Activated T-cell treated with anti-CD3 and anti-CD28 coated beads for 4 hours (primary cell): ENCODE measurements around the gene TEX2.
"Not testable (repeated sequence)": the region's sequence is repeated elsewhere in the genome, so short reads cannot be mapped to it uniquely, and the experiment has no call there.

Experiments
- DNase-seq: peaks from one replicate; pipeline ENCODE4 v3.0.0-alpha.2; 2020

The TEX2 gene

GRCh38 chr17:64180089-64181073, 82.7 kb downstream of the TEX2 start:
- no peak for DNase-seq

DNA sequence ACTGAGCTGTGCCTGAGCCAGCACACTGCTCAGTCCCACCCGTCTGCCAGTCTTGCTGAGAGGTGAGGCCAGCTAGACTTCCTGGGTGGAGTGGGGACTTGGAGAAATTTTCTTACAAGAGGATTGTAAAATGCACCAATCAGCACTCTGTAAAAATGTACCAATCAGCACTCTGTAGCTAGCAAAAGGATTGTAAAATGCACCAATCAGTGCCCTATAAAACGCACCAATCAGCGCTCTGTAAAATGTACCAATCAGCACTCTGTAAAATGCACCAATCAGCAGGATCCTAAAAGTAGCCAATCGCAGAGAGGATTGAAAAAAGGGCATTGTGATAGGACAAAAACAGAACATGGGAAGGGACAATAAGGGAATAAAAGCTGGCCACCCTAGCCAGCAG, 84.0 kb downstream of the TEX2 start:
- not testable (repeated sequence) for DNase-seq

- no peak for DNase-seq
Measured at GRCh38 chr17:64178011-64178825, 84.8 kb downstream of the TEX2 start.

GRCh38 chr17:64177311-64178010, 85.6 kb downstream of the TEX2 start:
- DNase-seq, result no peak

- DNase-seq, result no peak
Measured at GRCh38 chr17:64176556-64176955, 86.5 kb downstream of the TEX2 start.

DNA sequence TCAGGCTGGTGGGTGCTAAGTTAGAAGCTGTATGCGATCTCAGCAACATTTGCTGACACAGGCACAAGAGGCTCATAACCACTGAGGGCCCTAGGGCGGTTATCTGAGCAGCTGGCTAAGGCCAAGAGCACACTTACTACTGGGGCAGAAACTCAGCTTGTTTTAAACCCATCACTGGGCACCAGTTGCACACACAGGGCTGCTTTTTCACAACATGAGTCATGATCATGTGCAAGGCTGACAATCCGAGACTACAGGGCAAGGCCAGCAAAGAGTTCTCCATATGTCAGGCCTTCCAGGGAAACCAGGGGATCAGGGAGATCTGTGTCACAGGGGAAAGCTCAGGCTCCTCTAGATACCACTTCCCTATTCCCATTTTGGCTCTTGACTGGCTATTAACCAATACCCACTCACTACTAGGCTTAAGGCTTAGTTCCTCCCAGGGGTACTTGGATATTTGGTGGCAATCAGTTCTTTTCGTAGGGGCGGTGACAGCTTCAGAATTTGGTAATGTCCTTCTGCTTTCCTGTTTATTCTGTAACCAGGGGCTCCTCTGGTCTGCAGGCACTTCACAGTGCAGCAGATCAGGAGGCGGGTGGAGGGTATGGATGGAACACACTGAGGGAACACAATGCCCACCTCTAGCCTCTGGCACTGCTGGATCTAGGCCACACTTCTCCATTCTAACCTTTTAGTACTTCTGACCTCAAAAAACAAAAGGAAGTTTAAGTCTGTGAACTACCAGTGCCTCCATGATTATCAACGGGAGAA, 88.2 kb downstream of the TEX2 start:
- no peak for DNase-seq

- no peak for DNase-seq
Measured at GRCh38 chr17:64173646-64174045, 89.4 kb downstream of the TEX2 start.

DNA sequence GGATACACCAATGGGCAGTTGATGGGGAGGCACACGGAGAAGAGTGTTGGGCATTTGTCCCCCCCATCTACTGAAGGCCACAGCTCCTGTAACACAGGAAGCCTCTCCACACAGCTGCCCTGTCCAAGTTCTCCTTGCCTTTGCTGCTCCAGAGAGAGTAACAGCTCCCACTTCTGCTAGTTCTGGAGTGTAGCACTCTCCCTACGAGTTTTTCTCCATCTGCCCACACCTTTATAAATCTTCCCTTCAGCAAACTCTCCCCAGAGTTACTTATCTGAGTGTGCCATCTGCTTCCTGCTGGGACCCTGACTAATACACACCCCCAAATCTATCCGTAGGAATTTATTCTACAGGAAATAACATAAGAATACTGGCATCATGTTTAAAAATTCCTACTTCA, 90.5 kb downstream of the TEX2 start:
- DNase-seq, result no peak

DNA sequence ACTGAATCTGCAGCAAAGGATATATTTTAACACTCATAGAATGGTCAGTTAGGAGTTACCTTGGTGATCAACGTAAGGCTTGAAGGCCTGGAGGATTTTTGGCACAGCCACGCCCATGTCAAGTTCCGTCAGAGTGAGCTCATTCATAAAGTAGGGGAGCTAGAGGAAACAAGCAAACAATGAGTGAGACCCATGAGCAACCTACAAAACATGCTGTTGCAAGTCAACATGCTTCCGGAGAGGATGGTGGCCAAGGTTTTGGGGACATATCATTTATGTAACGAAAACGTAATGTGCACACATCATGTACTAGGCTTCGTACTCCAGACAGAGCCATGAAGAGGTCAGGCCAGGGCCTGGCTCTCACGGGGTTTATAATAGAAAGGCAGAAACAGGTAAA, 92.0 kb downstream of the TEX2 start:
- no peak for DNase-seq

- no peak for DNase-seq
Measured at GRCh38 chr17:64170286-64170685, 92.8 kb downstream of the TEX2 start.

DNA sequence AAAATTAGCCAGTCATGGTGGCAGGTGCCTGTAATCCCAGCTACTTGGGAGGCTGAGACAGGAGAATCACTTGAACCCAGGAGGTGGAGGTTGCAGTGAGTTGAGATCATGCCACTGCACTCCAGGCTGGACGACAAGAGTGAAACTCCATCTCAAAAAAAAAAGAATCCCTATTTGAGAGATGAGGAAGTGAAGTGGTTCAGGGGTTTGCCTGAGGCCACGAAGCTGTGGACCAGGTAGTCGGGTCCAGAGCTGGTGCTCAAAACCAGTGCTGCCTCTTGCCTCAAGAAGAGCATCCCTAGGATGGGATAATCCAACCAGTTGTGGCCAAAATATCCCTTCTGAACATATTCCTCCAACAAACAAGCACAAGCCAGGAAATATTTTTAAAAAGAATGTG, 95.4 kb downstream of the TEX2 start:
- DNase-seq, result not testable (repeated sequence)

- no peak for DNase-seq
Measured at GRCh38 chr17:64166876-64167275, 96.2 kb downstream of the TEX2 start.

GRCh38 chr17:64165347-64165746, 97.7 kb downstream of the TEX2 start:
- DNase-seq, result no peak

GRCh38 chr17:64164596-64165285, 98.3 kb downstream of the TEX2 start:
- DNase-seq, result no peak

- no peak for DNase-seq
Measured at GRCh38 chr17:64163468-64163867, 99.6 kb downstream of the TEX2 start.

GRCh38 chr17:64162554-64162953, 100.5 kb downstream of the TEX2 start:
- no peak for DNase-seq

- DNase-seq, result no peak
Measured at GRCh38 chr17:64161380-64162176, 101.5 kb downstream of the TEX2 start.

GRCh38 chr17:64160378-64160777, 102.7 kb downstream of the TEX2 start:
- no peak for DNase-seq

- no peak for DNase-seq
Measured at GRCh38 chr17:64158831-64159590, 104.0 kb downstream of the TEX2 start.

- no peak for DNase-seq
Measured at GRCh38 chr17:64158406-64158805, 104.7 kb downstream of the TEX2 start.
